CD4-positive, alpha-beta T cell (primary cell): ENCODE measurements around the gene POLA2. TPM values are rescaled to one million over a fixed set of nuclear protein-coding genes. Genes with fewer than 3 reads are reported as not detected.
A peak's percentile ranks its signal among the peaks of the same experiment; 100 is the strongest.

Source experiments
- ATAC-seq: fragments of 200-7000 bp; cut with Tn5 transposase; one replicate; pipeline ENCODE4 v1.10.0; 2022; ENCODE audit warnings: mild to moderate bottlenecking; ENCODE audit not compliant: poor library complexity
- CTCF ChIA-PET: fragments of 350-600 bp; sonication (Branson Sonifier 250); formaldehyde crosslinking; loops from one replicate; lab custom pipeline; 2021; ENCODE audit warnings: antibody characterized with exemption, inconsistent platforms; lab: Charles Lee
- POLR2A ChIA-PET: fragments of 350-600 bp; sonication (Branson Sonifier 250); formaldehyde crosslinking; loops from one replicate; lab custom pipeline; 2021; ENCODE audit warnings: antibody characterized with exemption, inconsistent platforms; lab: Charles Lee
- DNase-seq, 14 experiments: peaks; one replicate each; pipeline ENCODE4 v3.0.0-alpha.2; 2013 to 2020; ENCODE audit warnings: mixed read lengths in 2 of 14
- H3K27ac ChIP-seq, 2 donors: one replicate each; pipeline versions ENCODE4 v1.5.1 to v1.7.0; 2013; ENCODE audit warnings: low read length in 2 of 2, low read depth in 1 of 2, mild to moderate bottlenecking in 1 of 2
- H3K27me3 ChIP-seq, 2 experiments: 1 replicate in 1 of 2; 2 replicates in 1 of 2; pipeline versions ENCODE4 v1.6.1 to v1.7.0; 2013; ENCODE audit warnings: low read length in 2 of 2, control low read depth in 1 of 2, mild to moderate bottlenecking in 1 of 2, moderate library complexity in 1 of 2; ENCODE audit not compliant: insufficient read depth in 2 of 2, control insufficient read depth in 1 of 2
- H3K36me3 ChIP-seq: one replicate; pipeline ENCODE4 v1.6.1; 2013; ENCODE audit warnings: low read length, control low read depth; ENCODE audit not compliant: insufficient read depth
- H3K4me1 ChIP-seq: one replicate; pipeline ENCODE4 v1.6.1; 2013; ENCODE audit warnings: low read length, control low read depth; ENCODE audit not compliant: insufficient read depth
- H3K4me3 ChIP-seq: one replicate; pipeline ENCODE4 v1.5.1; 2013; ENCODE audit warnings: mild to moderate bottlenecking, low read length, moderate library complexity
- H3K9me3 ChIP-seq, 2 experiments: 1 replicate in 1 of 2; 2 replicates in 1 of 2; pipeline versions ENCODE4 v1.6.1 to v1.7.0; 2013; ENCODE audit warnings: low read length in 2 of 2, mild to moderate bottlenecking in 2 of 2, control low read depth in 1 of 2, moderate library complexity in 1 of 2; ENCODE audit not compliant: control insufficient read depth in 1 of 2, insufficient read depth in 1 of 2
- H3K27ac Mint-ChIP-seq: one replicate; pipeline ENCODE4 v1.8.0; 2020; ENCODE audit warnings: mixed read lengths
- H3K27me3 Mint-ChIP-seq: one replicate; pipeline ENCODE4 v1.8.0; 2021; ENCODE audit warnings: mixed read lengths
- H3K36me3 Mint-ChIP-seq: one replicate; pipeline ENCODE4 v1.8.0; 2021; ENCODE audit warnings: low read depth, mixed read lengths
- H3K4me1 Mint-ChIP-seq: one replicate; pipeline ENCODE4 v1.8.0; 2021; ENCODE audit warnings: low read depth, mixed read lengths
- H3K4me3 Mint-ChIP-seq: one replicate; pipeline ENCODE4 v1.8.0; 2020; ENCODE audit warnings: mild to moderate bottlenecking, mixed read lengths
- H3K9me3 Mint-ChIP-seq: one replicate; pipeline ENCODE4 v1.8.0; 2020; ENCODE audit warnings: mixed read lengths
- intact Hi-C, 2 experiments: fragments of 100-400 bp; cut with DNase I in 1 of 2; cut with micrococcal nuclease in 1 of 2; formaldehyde crosslinking; loops; one replicate each; pipeline versions ENCODE4 v1.15.1 to v1.9.0; 2023 to 2025; cut with DNase I, micrococcal nuclease
- polyA plus RNA-seq, 2 donors: library from polyadenylated mRNA; unstranded; fragments of 120-200 nt; gene quantifications; one replicate each; pipeline ENCODE4 v1.2.1, GENCODE V29; 2013
- total RNA-seq, 174 experiments: library from RNA in 2 of 174; stranded (reverse) in 2 of 174; gene quantifications; one replicate each; pipeline ENCODE4 v1.2.3 and lab custom pipeline; 2021 to 2026
- TF ChIP-seq, protein P1 (sequence below): fragments of 200-600 bp; IDR thresholded peaks from one replicate; pipeline ENCODE4 v1.8.0; 2022; ENCODE audit warnings: antibody characterized with exemption, mild to moderate bottlenecking

Gene POLA2, protein sequence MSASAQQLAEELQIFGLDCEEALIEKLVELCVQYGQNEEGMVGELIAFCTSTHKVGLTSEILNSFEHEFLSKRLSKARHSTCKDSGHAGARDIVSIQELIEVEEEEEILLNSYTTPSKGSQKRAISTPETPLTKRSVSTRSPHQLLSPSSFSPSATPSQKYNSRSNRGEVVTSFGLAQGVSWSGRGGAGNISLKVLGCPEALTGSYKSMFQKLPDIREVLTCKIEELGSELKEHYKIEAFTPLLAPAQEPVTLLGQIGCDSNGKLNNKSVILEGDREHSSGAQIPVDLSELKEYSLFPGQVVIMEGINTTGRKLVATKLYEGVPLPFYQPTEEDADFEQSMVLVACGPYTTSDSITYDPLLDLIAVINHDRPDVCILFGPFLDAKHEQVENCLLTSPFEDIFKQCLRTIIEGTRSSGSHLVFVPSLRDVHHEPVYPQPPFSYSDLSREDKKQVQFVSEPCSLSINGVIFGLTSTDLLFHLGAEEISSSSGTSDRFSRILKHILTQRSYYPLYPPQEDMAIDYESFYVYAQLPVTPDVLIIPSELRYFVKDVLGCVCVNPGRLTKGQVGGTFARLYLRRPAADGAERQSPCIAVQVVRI
- total RNA-seq (10 to 100 TPM in 1 of 2 experiments, 1 to 10 TPM in 1; 9.6 to 10.6 TPM), total RNA-seq (lab: John Stamatoyannopoulos, UW) (3.2 to 35.1 (median 11.9) reads per million in 172 experiments)
- polyA plus RNA-seq (2013, experiment 1 of 2), result 11.2 TPM
- polyA plus RNA-seq (2013, experiment 2 of 2), result 9.7 TPM

- Mint-ChIP-seq H3K27ac (peak within 1 kb of the TSS; percentile 91), H3K4me1 (peaks cover 54% of the 10 kb centered on the region), H3K9me3 (no peaks in the 10 kb centered on the region), H3K36me3 (peaks cover 27% of the 10 kb centered on the region), H3K27me3 (no peaks in the 10 kb centered on the region), H3K4me3 (peak within 1 kb of the TSS; percentile 92)
- ATAC-seq (peak; percentile 88), DNase-seq (peak; percentile 90 to 99 (median 96))
- ChIA-PET POLR2A (interaction anchor here (0.6 to 2.1 kb wide), 29 partner anchors 11 to 1582 kb away, joined by 3 to 20 read pairs (median 4); partner anchors contain the start of genes DPF2, FAU, MALAT1 and MRPL49), CTCF (interaction anchor here (0.5 to 1.2 kb wide), 3 partner anchors 9 to 68 kb away, joined by 4 to 6 read pairs (median 5); no protein-coding TSS in a partner anchor)
- H3K9me3 ChIP-seq, result no peaks in the 10 kb centered on the region
- H3K27me3 ChIP-seq, result no peaks in the 10 kb centered on the region
- H3K4me3 ChIP-seq, result peak within 1 kb of the TSS; percentile 84
- peaks cover 2% of the 10 kb centered on the region for H3K36me3 ChIP-seq
- TF ChIP-seq, protein P1, sequence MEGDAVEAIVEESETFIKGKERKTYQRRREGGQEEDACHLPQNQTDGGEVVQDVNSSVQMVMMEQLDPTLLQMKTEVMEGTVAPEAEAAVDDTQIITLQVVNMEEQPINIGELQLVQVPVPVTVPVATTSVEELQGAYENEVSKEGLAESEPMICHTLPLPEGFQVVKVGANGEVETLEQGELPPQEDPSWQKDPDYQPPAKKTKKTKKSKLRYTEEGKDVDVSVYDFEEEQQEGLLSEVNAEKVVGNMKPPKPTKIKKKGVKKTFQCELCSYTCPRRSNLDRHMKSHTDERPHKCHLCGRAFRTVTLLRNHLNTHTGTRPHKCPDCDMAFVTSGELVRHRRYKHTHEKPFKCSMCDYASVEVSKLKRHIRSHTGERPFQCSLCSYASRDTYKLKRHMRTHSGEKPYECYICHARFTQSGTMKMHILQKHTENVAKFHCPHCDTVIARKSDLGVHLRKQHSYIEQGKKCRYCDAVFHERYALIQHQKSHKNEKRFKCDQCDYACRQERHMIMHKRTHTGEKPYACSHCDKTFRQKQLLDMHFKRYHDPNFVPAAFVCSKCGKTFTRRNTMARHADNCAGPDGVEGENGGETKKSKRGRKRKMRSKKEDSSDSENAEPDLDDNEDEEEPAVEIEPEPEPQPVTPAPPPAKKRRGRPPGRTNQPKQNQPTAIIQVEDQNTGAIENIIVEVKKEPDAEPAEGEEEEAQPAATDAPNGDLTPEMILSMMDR, result no peak
- intact Hi-C loops, result loop anchor here (5.0 kb wide), 1 partner anchor 71 kb away; the partner anchor contains the start of gene DPF2 (in 2 of the 2)
- peaks cover 31% of the 10 kb centered on the region for H3K4me1 ChIP-seq
- peak within 1 kb of the TSS; percentile 84 to 89 for H3K27ac ChIP-seq
Observed at GRCh38 chr11:65261591-65262380, at the start of gene POLA2. Gene POLA2 (plus strand): TSS chr11:65261962. CDS start chr11:65262293, 331 bp downstream.

GRCh38 chr11:65212226-65212801 is 49.4 kb upstream of the POLA2 start:
- DNase-seq (peak in 1 of 14 experiments; percentile 31), ATAC-seq (no peak)
- ChIA-PET CTCF (no interaction called here), POLR2A (no interaction called here)
- Mint-ChIP-seq H3K36me3 (peaks cover 44% of the 10 kb centered on the region), H3K9me3 (no peaks in the 10 kb centered on the region), H3K27me3 (no peaks in the 10 kb centered on the region), H3K4me3 (no peak overlapping the region), H3K27ac (no peak overlapping the region), H3K4me1 (peaks cover 12% of the 10 kb centered on the region)
- H3K4me1 ChIP-seq, result peaks cover 18% of the 10 kb centered on the region
- intact Hi-C loops, result no loop called here
- H3K9me3 ChIP-seq, result no peaks in the 10 kb centered on the region
- no peak overlapping the region for H3K27ac ChIP-seq
- peaks cover 37% of the 10 kb centered on the region for H3K36me3 ChIP-seq
- TF ChIP-seq, protein P1, result no peak
- no peak overlapping the region for H3K4me3 ChIP-seq
- no peaks in the 10 kb centered on the region for H3K27me3 ChIP-seq
